Dedifferentiated amniotic fluid mesenchymal stem cell (primary cell): ENCODE measurements around the gene NLRP6.
"Not testable (repeated sequence)": the region's sequence is repeated elsewhere in the genome, so short reads cannot be mapped to it uniquely, and the experiment has no call there.

Experiments used
- DNase-seq: peaks from one replicate; pipeline ENCODE4 v3.0.0-alpha.2; 2016; ENCODE audit errors: extremely low spot score

The NLRP6 gene

GRCh38 chr11:282171-282570 is 4.0 kb downstream of the NLRP6 start:
- no peak for DNase-seq

GRCh38 chr11:282630-283360 is 4.6 kb downstream of the NLRP6 start:
- DNase-seq = no peak

- no peak for DNase-seq
Measured at GRCh38 chr11:283405-284104, 5.3 kb downstream of the NLRP6 start.

- DNase-seq = no peak
Measured at GRCh38 chr11:284105-285020, 6.2 kb downstream of the NLRP6 start.

GRCh38 chr11:285021-285893 is 7.0 kb downstream of the NLRP6 start:
- DNase-seq = no peak

- DNase-seq = no peak
Measured at GRCh38 chr11:285894-286220, 7.7 kb downstream of the NLRP6 start.

- DNase-seq = not testable (repeated sequence)
Measured at GRCh38 chr11:286977-287820, 9.0 kb downstream of the NLRP6 start.

- no peak for DNase-seq
Measured at GRCh38 chr11:287821-288477, 9.7 kb downstream of the NLRP6 start.

- DNase-seq = no peak
Measured at GRCh38 chr11:288478-289397, 10.5 kb downstream of the NLRP6 start, which contains the start of gene PGGHG. PGGHG (plus strand) TSS chr11:289126; CDS start chr11:289817, 691 bp downstream.

GRCh38 chr11:289398-289711 is 11.1 kb downstream of the NLRP6 start:
- no peak for DNase-seq

GRCh38 chr11:289712-290620 is 11.8 kb downstream of the NLRP6 start:
- DNase-seq = no peak

- no peak for DNase-seq
Measured at GRCh38 chr11:290621-291231, 12.5 kb downstream of the NLRP6 start.

- no peak for DNase-seq
Measured at GRCh38 chr11:291281-292210, 13.3 kb downstream of the NLRP6 start.

- no peak for DNase-seq
Measured at GRCh38 chr11:292211-293121, 14.3 kb downstream of the NLRP6 start.

GRCh38 chr11:293271-293851 is 15.2 kb downstream of the NLRP6 start:
- no peak for DNase-seq
